Mesothelial cell of epicardium (in vitro differentiated cells): Measurements from ENCODE around the gene GDPD5. TPM values are rescaled to one million over a fixed set of nuclear protein-coding genes. Genes with fewer than 3 reads are reported as not detected.

Experiments used
- DNase-seq, 2 experiments: peaks; one replicate each; pipeline ENCODE4 v3.0.0; 2021; ENCODE audit warnings: low spot score in 2 of 2; ENCODE audit not compliant: unreplicated experiment in 2 of 2
- H3K27ac Mint-ChIP-seq: 2 replicates; pipeline ENCODE4 v1.8.0; 2021; ENCODE audit warnings: mixed read lengths
- H3K27me3 Mint-ChIP-seq: 2 replicates; pipeline ENCODE4 v1.8.0; 2021; ENCODE audit warnings: low read depth, mixed read lengths
- H3K36me3 Mint-ChIP-seq: 2 replicates; pipeline ENCODE4 v1.8.0; 2021; ENCODE audit warnings: mixed read lengths
- H3K4me1 Mint-ChIP-seq: 2 replicates; pipeline ENCODE4 v1.8.0; 2021; ENCODE audit warnings: mixed read lengths
- H3K4me3 Mint-ChIP-seq: 2 replicates; pipeline ENCODE4 v1.8.0; 2021; ENCODE audit warnings: mild to moderate bottlenecking, moderate library complexity, mixed read lengths
- H3K9me3 Mint-ChIP-seq: 2 replicates; pipeline ENCODE4 v1.8.0; 2021; ENCODE audit warnings: mixed read lengths
- total RNA-seq: library from RNA; stranded (reverse); gene quantifications from 3 replicates; pipeline ENCODE4 v1.2.1, GENCODE V29; 2021
- TF ChIP-seq, protein P1 (sequence below): fragments of 200-600 bp; sonication (generic); IDR thresholded peaks from one replicate; pipeline ENCODE4 v1.5.0; 2021; ENCODE audit warnings: antibody characterized with exemption; ENCODE audit not compliant: unreplicated experiment

The GDPD5 gene
- total RNA-seq, 1 donor from 2014 or later = 8.1 TPM

DNA sequence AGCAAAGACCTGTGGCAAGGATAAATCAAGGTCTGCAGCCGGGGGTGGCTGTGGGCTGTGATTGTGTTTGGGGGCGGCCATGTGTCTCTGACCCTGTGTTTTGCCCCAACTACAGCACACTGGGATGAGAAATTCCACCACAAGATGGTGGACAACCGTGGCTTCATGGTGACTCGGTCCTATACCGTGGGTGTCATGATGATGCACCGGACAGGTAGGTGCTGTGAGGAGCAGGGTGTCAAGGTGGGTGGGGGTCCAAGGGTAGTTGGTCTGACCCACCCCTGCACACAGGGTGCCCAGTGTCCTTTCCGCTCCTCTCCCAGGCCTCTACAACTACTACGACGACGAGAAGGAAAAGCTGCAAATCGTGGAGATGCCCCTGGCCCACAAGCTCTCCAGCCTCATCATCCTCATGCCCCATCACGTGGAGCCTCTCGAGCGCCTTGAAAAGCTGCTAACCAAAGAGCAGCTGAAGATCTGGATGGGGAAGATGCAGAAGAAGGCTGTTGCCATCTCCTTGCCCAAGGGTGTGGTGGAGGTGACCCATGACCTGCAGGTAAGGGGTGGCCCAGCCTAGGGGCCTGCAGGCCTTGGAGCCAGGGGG is 43.0 kb upstream of the GDPD5 start:
- H3K27me3 Mint-ChIP-seq = no peaks in the 10 kb centered on the region
- H3K4me3 Mint-ChIP-seq = no peak overlapping the region
- peaks cover 22% of the 10 kb centered on the region for H3K4me1 Mint-ChIP-seq
- H3K36me3 Mint-ChIP-seq = peaks cover 33% of the 10 kb centered on the region
- TF ChIP-seq, protein P1, sequence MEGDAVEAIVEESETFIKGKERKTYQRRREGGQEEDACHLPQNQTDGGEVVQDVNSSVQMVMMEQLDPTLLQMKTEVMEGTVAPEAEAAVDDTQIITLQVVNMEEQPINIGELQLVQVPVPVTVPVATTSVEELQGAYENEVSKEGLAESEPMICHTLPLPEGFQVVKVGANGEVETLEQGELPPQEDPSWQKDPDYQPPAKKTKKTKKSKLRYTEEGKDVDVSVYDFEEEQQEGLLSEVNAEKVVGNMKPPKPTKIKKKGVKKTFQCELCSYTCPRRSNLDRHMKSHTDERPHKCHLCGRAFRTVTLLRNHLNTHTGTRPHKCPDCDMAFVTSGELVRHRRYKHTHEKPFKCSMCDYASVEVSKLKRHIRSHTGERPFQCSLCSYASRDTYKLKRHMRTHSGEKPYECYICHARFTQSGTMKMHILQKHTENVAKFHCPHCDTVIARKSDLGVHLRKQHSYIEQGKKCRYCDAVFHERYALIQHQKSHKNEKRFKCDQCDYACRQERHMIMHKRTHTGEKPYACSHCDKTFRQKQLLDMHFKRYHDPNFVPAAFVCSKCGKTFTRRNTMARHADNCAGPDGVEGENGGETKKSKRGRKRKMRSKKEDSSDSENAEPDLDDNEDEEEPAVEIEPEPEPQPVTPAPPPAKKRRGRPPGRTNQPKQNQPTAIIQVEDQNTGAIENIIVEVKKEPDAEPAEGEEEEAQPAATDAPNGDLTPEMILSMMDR = no peak
- no peak for DNase-seq
- no peak overlapping the region for H3K27ac Mint-ChIP-seq
- no peaks in the 10 kb centered on the region for H3K9me3 Mint-ChIP-seq

DNA sequence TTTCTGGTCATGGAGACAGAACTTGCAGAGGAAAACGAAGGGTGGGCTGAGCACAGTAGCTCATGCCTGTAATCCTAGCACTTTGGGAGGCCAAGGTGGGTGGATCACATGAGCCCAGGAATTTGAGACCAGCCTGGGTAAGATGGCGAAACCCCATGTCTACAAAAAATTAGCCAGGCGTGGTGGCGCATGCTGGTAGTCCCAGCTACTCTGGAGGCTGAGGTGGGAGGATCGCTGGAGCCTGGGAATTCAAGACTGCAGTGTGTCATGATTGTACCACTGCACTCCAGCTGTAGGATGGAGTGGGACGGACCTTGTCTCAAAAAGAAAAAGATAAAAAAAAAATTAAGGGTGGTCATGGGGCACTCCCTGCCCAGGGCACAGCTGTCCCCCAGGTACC is 42.2 kb upstream of the GDPD5 start:
- H3K27me3 Mint-ChIP-seq = no peaks in the 10 kb centered on the region
- TF ChIP-seq, protein P1 = no peak
- DNase-seq = no peak
- H3K4me1 Mint-ChIP-seq = peaks cover 26% of the 10 kb centered on the region
- peaks cover 30% of the 10 kb centered on the region for H3K36me3 Mint-ChIP-seq
- H3K9me3 Mint-ChIP-seq = no peaks in the 10 kb centered on the region
- no peak overlapping the region for H3K4me3 Mint-ChIP-seq
- no peak overlapping the region for H3K27ac Mint-ChIP-seq

DNA sequence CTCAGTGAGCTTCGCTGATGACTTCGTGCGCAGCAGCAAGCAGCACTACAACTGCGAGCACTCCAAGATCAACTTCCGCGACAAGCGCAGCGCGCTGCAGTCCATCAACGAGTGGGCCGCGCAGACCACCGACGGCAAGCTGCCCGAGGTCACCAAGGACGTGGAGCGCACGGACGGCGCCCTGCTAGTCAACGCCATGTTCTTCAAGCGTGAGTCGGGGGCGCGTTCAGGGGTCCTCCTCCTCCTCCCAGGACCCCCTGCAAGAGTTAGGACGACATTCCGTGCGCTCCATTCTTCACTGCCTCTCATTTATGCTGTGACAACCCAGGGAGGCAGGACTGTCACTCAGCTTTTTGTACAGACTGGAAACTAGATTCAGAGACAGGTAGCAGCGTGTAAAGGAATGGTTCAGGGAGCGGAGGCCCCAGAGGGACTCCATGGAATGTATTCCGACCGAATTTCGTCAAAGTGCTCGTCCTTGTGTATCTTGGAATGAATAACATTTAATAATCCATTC is 41.1 kb upstream of the GDPD5 start:
- no peak overlapping the region for H3K4me3 Mint-ChIP-seq
- no peak overlapping the region for H3K27ac Mint-ChIP-seq
- DNase-seq = no peak
- H3K4me1 Mint-ChIP-seq = peaks cover 26% of the 10 kb centered on the region
- no peaks in the 10 kb centered on the region for H3K27me3 Mint-ChIP-seq
- H3K9me3 Mint-ChIP-seq = no peaks in the 10 kb centered on the region
- peaks cover 22% of the 10 kb centered on the region for H3K36me3 Mint-ChIP-seq
- TF ChIP-seq, protein P1 = no peak

- Mint-ChIP-seq H3K4me1 (peaks cover 29% of the 10 kb centered on the region), H3K36me3 (peaks cover 21% of the 10 kb centered on the region), H3K9me3 (no peaks in the 10 kb centered on the region), H3K4me3 (peak overlapping the region; percentile 33), H3K27ac (peak overlapping the region; percentile 75), H3K27me3 (no peaks in the 10 kb centered on the region)
- DNase-seq = no peak
- TF ChIP-seq, protein P1 = no peak
Observed at GRCh38 chr11:75565916-75566762, 40.4 kb upstream of the GDPD5 start.

GRCh38 chr11:75565221-75565814 is 39.6 kb upstream of the GDPD5 start:
- no peaks in the 10 kb centered on the region for H3K27me3 Mint-ChIP-seq
- no peaks in the 10 kb centered on the region for H3K9me3 Mint-ChIP-seq
- H3K4me3 Mint-ChIP-seq = peak overlapping the region; percentile 92
- TF ChIP-seq, protein P1 = no peak
- peaks cover 19% of the 10 kb centered on the region for H3K36me3 Mint-ChIP-seq
- no peak for DNase-seq
- H3K4me1 Mint-ChIP-seq = peaks cover 38% of the 10 kb centered on the region
- H3K27ac Mint-ChIP-seq = peak overlapping the region; percentile 98
